HCT116 (cell line): Measurements from ENCODE around the gene FLNC. TPM values are rescaled to one million over a fixed set of nuclear protein-coding genes. Genes with fewer than 3 reads are reported as not detected.

Source experiments
- ATAC-seq: fragments of 200-7000 bp; cut with Tn5 transposase; 2 replicates; pipeline ENCODE4 v1.9.1; 2020; ENCODE audit warnings: mild to moderate bottlenecking, moderate library complexity
- BruUV-seq: library from RNA; stranded (reverse); fragments of 400-500 nt; replicated peaks from 2 replicates; lab custom pipeline; 2021; lab: Mats Ljungman, UMichigan
- CTCF ChIA-PET: fragments of 300-600 bp; sonication (Branson Sonifier 250); formaldehyde crosslinking; loops from one replicate; lab custom pipeline; 2021; ENCODE audit warnings: antibody characterized with exemption; lab: Charles Lee
- POLR2A ChIA-PET: fragments of 300-600, 350-600 bp; sonication (Branson Sonifier 250); formaldehyde crosslinking; loops from one replicate; lab custom pipeline; 2021; ENCODE audit warnings: antibody characterized with exemption; lab: Charles Lee
- RAD21 ChIA-PET, 2 experiments: fragments of 300-600 bp; sonication (Branson Sonifier 250); formaldehyde crosslinking; loops; one replicate each; lab custom pipeline; 2023; ENCODE audit warnings: low total read pairs in 2 of 2; ENCODE audit not compliant: uncharacterized antibody in 2 of 2, unreplicated experiment in 2 of 2, low non-redundant PET in 1 of 2; lab: Charles Lee
- DNase-seq: peaks from one replicate; pipeline ENCODE4 v3.0.0-alpha.2; 2010; ENCODE audit warnings: low read depth, low spot score
- H2AFZ ChIP-seq: fragments of 200-600 bp; shearing (Covaris generic), sonication (generic); 2 replicates; pipeline ENCODE4 v1.6.1; 2017; ENCODE audit warnings: low read depth, mixed run types, mixed read lengths, antibody characterized with exemption, low read length; ENCODE audit not compliant: poor library complexity, severe bottlenecking
- H3K27ac ChIP-seq: 2 replicates; pipeline ENCODE4 v1.5.1; 2012; ENCODE audit warnings: low read depth, low read length
- H3K27me3 ChIP-seq: fragments of 200-600 bp; sonication (generic); 2 replicates; pipeline ENCODE4 v1.6.1; 2016; ENCODE audit warnings: mixed run types, low read length, mixed read lengths; ENCODE audit not compliant: insufficient read depth
- H3K36me3 ChIP-seq, 2 experiments: fragments of 200-500 bp in 1 of 2; fragments of 200-600 bp in 1 of 2; sonication (Bioruptor generic) in 1 of 2; sonication (generic) in 1 of 2; 2 replicates each; pipeline versions ENCODE4 v1.5.1 to v1.6.1; 2014 to 2016; ENCODE audit warnings: low read length in 2 of 2, inconsistent platforms in 1 of 2, mixed read lengths in 1 of 2, mixed run types in 1 of 2; ENCODE audit not compliant: insufficient read depth in 2 of 2, control insufficient read depth in 1 of 2
- H3K4me1 ChIP-seq, 2 experiments: fragments of 200-600 bp in 1 of 2; sonication (generic) in 1 of 2; 2 replicates each; pipeline versions ENCODE4 v1.5.1 to v1.6.1; 2012 to 2017; ENCODE audit warnings: low read length in 2 of 2, inconsistent platforms in 1 of 2, mild to moderate bottlenecking in 1 of 2, mixed read lengths in 1 of 2, mixed run types in 1 of 2, moderate library complexity in 1 of 2; ENCODE audit not compliant: insufficient read depth in 2 of 2, control insufficient read depth in 1 of 2
- H3K4me2 ChIP-seq: fragments of 200-600 bp; sonication (generic); 2 replicates; pipeline ENCODE4 v1.6.1; 2017; ENCODE audit warnings: mixed run types, low read length, mixed read lengths
- H3K4me3 ChIP-seq, 2 experiments: fragments of 200-600 bp in 1 of 2; sonication (generic) in 1 of 2; replicated peaks in 1 of 2; 2 replicates each; pipeline ENCODE4 v1.5.1; 2011 to 2016; ENCODE audit warnings: low read length in 2 of 2, control low read depth in 1 of 2, low read depth in 1 of 2, mild to moderate bottlenecking in 1 of 2, mixed read lengths in 1 of 2, mixed run types in 1 of 2
- H3K79me2 ChIP-seq: fragments of 200-600 bp; sonication (generic); 2 replicates; pipeline ENCODE4 v1.6.1; 2017; ENCODE audit warnings: mild to moderate bottlenecking, mixed run types, low read length, moderate library complexity, mixed read lengths; ENCODE audit not compliant: insufficient read depth
- H3K9ac ChIP-seq: fragments of 200-600 bp; sonication (generic); 2 replicates; pipeline ENCODE4 v1.6.1; 2016; ENCODE audit warnings: low read length, mixed read lengths
- H3K9me2 ChIP-seq: fragments of 200-600 bp; sonication (generic), shearing (Covaris generic); 2 replicates; pipeline ENCODE4 v1.6.1; 2017; ENCODE audit warnings: mixed run types, mild to moderate bottlenecking, moderate library complexity; ENCODE audit not compliant: insufficient read depth
- H3K9me3 ChIP-seq, 2 experiments: fragments of 200-500 bp in 1 of 2; fragments of 200-600 bp in 1 of 2; sonication (Bioruptor generic) in 1 of 2; sonication (generic) in 1 of 2; 2 replicates each; pipeline ENCODE4 v1.6.1; 2014 to 2017; ENCODE audit warnings: low read length in 2 of 2, mixed read lengths in 2 of 2, inconsistent platforms in 1 of 2, low read depth in 1 of 2, mild to moderate bottlenecking in 1 of 2, mixed run types in 1 of 2, moderate library complexity in 1 of 2; ENCODE audit not compliant: control insufficient read depth in 1 of 2, insufficient read depth in 1 of 2
- H4K20me1 ChIP-seq: fragments of 200-600 bp; sonication (generic), shearing (Covaris generic); 2 replicates; pipeline ENCODE4 v1.6.1; 2017; ENCODE audit warnings: mixed run types, mild to moderate bottlenecking, moderate library complexity; ENCODE audit not compliant: insufficient read depth
- CTCF ChIP-seq, 3 experiments: fragments of 200-600 bp in 1 of 3; sonication (generic) in 1 of 3; IDR thresholded peaks in 2 of 3; conservative IDR thresholded peaks in 1 of 3; 2 replicates each; pipeline ENCODE4 v1.5.1; 2012 to 2017; ENCODE audit warnings: low read depth in 2 of 3, low read length in 2 of 3, antibody characterized with exemption in 1 of 3, borderline replicate concordance in 1 of 3, control low read depth in 1 of 3, mild to moderate bottlenecking in 1 of 3, mixed read lengths in 1 of 3, mixed run types in 1 of 3, moderate library complexity in 1 of 3; ENCODE audit not compliant: insufficient read depth in 1 of 3
- EGR1 ChIP-seq: IDR thresholded peaks from 2 replicates; pipeline ENCODE4 v1.6.1; 2012; ENCODE audit warnings: low read depth
- RAD21 ChIP-seq: IDR thresholded peaks from 2 replicates; pipeline ENCODE4 v1.6.1; 2012; ENCODE audit warnings: low read depth, mild to moderate bottlenecking
- SIN3A ChIP-seq: IDR thresholded peaks from 2 replicates; pipeline ENCODE4 v1.6.1; 2012; ENCODE audit warnings: low read depth
- intact Hi-C: fragments of 100-400 bp; cut with micrococcal nuclease; formaldehyde crosslinking; loops from 2 replicates; pipeline ENCODE4 v1.10.0; 2022
- total RNA-seq: library from RNA; stranded (reverse); gene quantifications from one replicate; pipeline ENCODE4 v1.2.1, GENCODE V29; 2021; ENCODE audit not compliant: unreplicated experiment

The FLNC gene
- total RNA-seq, 1 experiment from 2014 or later: 42.8 TPM

GRCh38 chr7:128879939-128880746 is 49.9 kb downstream of the FLNC start:
- CTCF ChIA-PET: interaction anchor here (0.6 to 2.5 kb wide), 9 partner anchors 8 to 453 kb away, joined by 3 to 16 read pairs (median 12); partner anchors contain the start of gene ATP6V1F
- H3K79me2 ChIP-seq: no peaks in the 10 kb centered on the region
- H3K27ac ChIP-seq: no peak overlapping the region
- no peaks in the 10 kb centered on the region for H3K9me2 ChIP-seq
- H3K9me3 ChIP-seq: no peaks in the 10 kb centered on the region
- no peaks in the 10 kb centered on the region for H3K4me1 ChIP-seq
- intact Hi-C loops: loop anchor here (2.0 to 5.0 kb wide), 3 partner anchors 17 to 408 kb away; partner anchors contain the start of gene ATP6V1F
- H2AFZ ChIP-seq: no peak overlapping the region
- DNase-seq (no peak), ATAC-seq (peak; percentile 92)
- no peak overlapping the region for H3K9ac ChIP-seq
- no peak overlapping the region for H3K4me2 ChIP-seq
- TF ChIP-seq CTCF (IDR thresholded peaks at IDR 0.05 in 2 of 3, conservative IDR thresholded peaks at IDR 0.05 in 1 of 3; ENCODE audit: borderline replicate concordance in 1 of 3, insufficient read depth in 1 of 3, low read depth in 2 of 3, low read length in 2 of 3) (peak; percentile 82 to 93 (median 88)), RAD21 (peak; percentile 99), SIN3A (no peak), EGR1 (no peak)
- POLR2A ChIA-PET: no interaction called here
- H4K20me1 ChIP-seq: no peaks in the 10 kb centered on the region
- no peak overlapping the region for H3K4me3 ChIP-seq
- no TSS peak for BruUV-seq
- RAD21 ChIA-PET: interaction anchor here (0.6 to 2.0 kb wide), 5 partner anchors 20 to 272 kb away, joined by 3 to 7 read pairs (median 3); no protein-coding TSS in a partner anchor
- no peaks in the 10 kb centered on the region for H3K36me3 ChIP-seq
- H3K27me3 ChIP-seq: no peaks in the 10 kb centered on the region
